HepG2 (cell line): ENCODE results near the gene KAT6B. TPM values are rescaled to one million over a fixed set of nuclear protein-coding genes. Genes with fewer than 3 reads are reported as not detected.

Source experiments
- ATAC-seq: fragments of 200-7000 bp; cut with Tn5 transposase; 3 replicates; pipeline ENCODE4 v1.9.1; 2020; ENCODE audit warnings: mild to moderate bottlenecking, moderate library complexity
- Bru-seq: library from RNA; stranded (reverse); fragments of 400-500 nt; gene quantifications from one replicate; lab custom pipeline; 2021; lab: Mats Ljungman, UMichigan
- BruChase-seq, 2 experiments: library from RNA; stranded (reverse); fragments of 400-500 nt; gene quantifications; one replicate each; lab custom pipeline; 2021; lab: Mats Ljungman, UMichigan
- BruUV-seq: library from RNA; stranded (reverse); fragments of 400-500 nt; replicated peaks from 2 replicates; lab custom pipeline; 2021; lab: Mats Ljungman, UMichigan
- CTCF ChIA-PET: fragments of 300-600 bp; formaldehyde crosslinking; extraction: SDS; loops from one replicate; lab custom pipeline; 2021; ENCODE audit warnings: low total read pairs, inconsistent platforms, low intra/inter-chr PET ratio; lab: Yijun Ruan, JAX
- POLR2A ChIA-PET: fragments of 350-600 bp; sonication (Branson Sonifier 250); formaldehyde crosslinking; loops from one replicate; lab custom pipeline; 2020; ENCODE audit warnings: antibody characterized with exemption, inconsistent platforms; lab: Yijun Ruan, JAX
- DNase-seq: peaks from one replicate; pipeline ENCODE4 v3.0.0-alpha.2; 2015; ENCODE audit warnings: low spot score
- FAIRE-seq: peaks from 3 replicates; lab custom pipeline; 2011; peaks lifted over from hg19 to GRCh38; lab: Jason Lieb, UNC
- H2AFZ ChIP-seq: one replicate; pipeline ENCODE4 v1.6.1; 2011; ENCODE audit warnings: low read length, inconsistent platforms
- H3K27ac ChIP-seq: fragments of 300-600 bp; 3 replicates; pipeline ENCODE4 v1.8.0; 2011; ENCODE audit warnings: mixed run types, mild to moderate bottlenecking, mixed read lengths, low read length, inconsistent platforms; ENCODE audit not compliant: insufficient read depth; ENCODE audit errors: extremely low read length
- H3K27me3 ChIP-seq, 2 experiments: fragments of 200-600 bp in 1 of 2; 2 replicates in 1 of 2; 3 replicates in 1 of 2; pipeline versions ENCODE4 v1.6.0 to v1.8.0; 2011; ENCODE audit warnings: low read length in 2 of 2, mild to moderate bottlenecking in 2 of 2, moderate library complexity in 2 of 2, inconsistent platforms in 1 of 2; ENCODE audit not compliant: insufficient read depth in 2 of 2, control insufficient read depth in 1 of 2
- H3K36me3 ChIP-seq, 2 experiments: fragments of 200-600 bp in 1 of 2; replicated peaks in 1 of 2; 2 replicates in 1 of 2; 3 replicates in 1 of 2; pipeline versions ENCODE4 v1.5.1 to v1.8.0; 2011; ENCODE audit warnings: low read length in 2 of 2, inconsistent platforms in 1 of 2; ENCODE audit not compliant: insufficient read depth in 2 of 2, control insufficient read depth in 1 of 2
- H3K4me1 ChIP-seq: 2 replicates; pipeline ENCODE4 v1.5.1; 2012; ENCODE audit warnings: low read length, inconsistent platforms; ENCODE audit not compliant: insufficient read depth
- H3K4me2 ChIP-seq: 2 replicates; pipeline ENCODE4 v1.6.0; 2011; ENCODE audit warnings: low read depth, low read length, inconsistent platforms
- H3K4me3 ChIP-seq, 3 experiments: fragments of 200-600 bp in 1 of 3; sonication (generic), shearing (Covaris generic) in 1 of 3; replicated peaks in 1 of 3; 2 replicates each; pipeline ENCODE4 v1.5.1; 2011 to 2016; ENCODE audit warnings: low read length in 3 of 3, inconsistent platforms in 2 of 3, low read depth in 2 of 3, mild to moderate bottlenecking in 2 of 3, control low read depth in 1 of 3, mixed read lengths in 1 of 3; ENCODE audit not compliant: insufficient read depth in 1 of 3
- H3K79me2 ChIP-seq: one replicate; pipeline ENCODE4 v1.6.1; 2011; ENCODE audit warnings: low read length, inconsistent platforms; ENCODE audit not compliant: insufficient read depth
- H3K9ac ChIP-seq: 2 replicates; pipeline ENCODE4 v1.6.0; 2011; ENCODE audit warnings: mild to moderate bottlenecking, low read depth, low read length, inconsistent platforms; ENCODE audit not compliant: insufficient read depth
- H3K9me3 ChIP-seq: 2 replicates; pipeline ENCODE4 v1.5.1; 2012; ENCODE audit warnings: mild to moderate bottlenecking, low read length
- H4K20me1 ChIP-seq: 2 replicates; pipeline ENCODE4 v1.6.0; 2011; ENCODE audit warnings: inconsistent platforms, mild to moderate bottlenecking, low read length, moderate library complexity; ENCODE audit not compliant: insufficient read depth
- FOSL1 ChIP-seq: sonication (generic); formaldehyde crosslinking; IDR thresholded peaks from 2 replicates; pipeline ENCODE4 v1.9.0; 2021; ENCODE audit warnings: missing genetic modification reagents, borderline replicate concordance
- HMGA1 ChIP-seq: sonication (generic); formaldehyde crosslinking; conservative IDR thresholded peaks from 2 replicates; pipeline ENCODE4 v1.4.0; 2020; ENCODE audit warnings: missing genetic modification reagents
- HNRNPH1 ChIP-seq: fragments of 200-400 bp; formaldehyde crosslinking; optimal IDR thresholded peaks from 2 replicates; pipeline ENCODE3; 2017; ENCODE audit warnings: mild to moderate bottlenecking, low read depth, low read length
- HOXA7 ChIP-seq: sonication (generic); formaldehyde crosslinking; IDR thresholded peaks from 2 replicates; pipeline ENCODE4 v1.8.1; 2022; ENCODE audit warnings: mild to moderate bottlenecking, missing genetic modification reagents, moderate library complexity
- KMT2B ChIP-seq: IDR thresholded peaks from 2 replicates; pipeline ENCODE4 v1.6.1; 2016; ENCODE audit warnings: missing genetic modification reagents, missing compliant biosample characterization
- MEIS1 ChIP-seq: sonication (generic); formaldehyde crosslinking; IDR thresholded peaks from 2 replicates; pipeline ENCODE4 v1.9.0; 2021; ENCODE audit warnings: mild to moderate bottlenecking, missing genetic modification reagents, moderate library complexity, borderline replicate concordance
- POLR2AphosphoS2 ChIP-seq: IDR thresholded peaks from 2 replicates; pipeline ENCODE4 v1.6.1; 2011; ENCODE audit warnings: low read depth, low read length, improper control_type of control experiment
- SNRNP70 ChIP-seq: fragments of 200-400 bp; formaldehyde crosslinking; IDR thresholded peaks from 2 replicates; pipeline ENCODE4 v1.6.1; 2017; ENCODE audit warnings: mild to moderate bottlenecking, low read depth, low read length, moderate library complexity
- ZNF20 ChIP-seq: sonication (generic); formaldehyde crosslinking; IDR thresholded peaks from 2 replicates; pipeline ENCODE4 v1.4.0; 2020; ENCODE audit warnings: mild to moderate bottlenecking, moderate library complexity, missing genetic modification reagents
- ZNF260 ChIP-seq: sonication (generic); formaldehyde crosslinking; IDR thresholded peaks from 2 replicates; pipeline ENCODE4 v1.4.0; 2020; ENCODE audit warnings: missing genetic modification reagents, low read depth, mild to moderate bottlenecking, borderline replicate concordance
- WGBS: methylation state at CpG from one replicate; pipeline ENCODE4 v1.1.6; 2017; ENCODE audit warnings: low lambda C conversion rate; 5-methylcytosine and 5-hydroxymethylcytosine counted together
- in situ Hi-C: cut with HindIII; loops from 2 replicates; pipeline ENCODE4 v1.10.0; 2017; ENCODE audit warnings: low pct_unique_long_range_greater_than_20kb; ENCODE audit not compliant: extremely low pct_ligation_motif_present
- intact Hi-C: fragments of 100-400 bp; cut with micrococcal nuclease; formaldehyde crosslinking; loops from one replicate; pipeline ENCODE4 v1.10.0; 2022; ENCODE audit not compliant: unreplicated experiment
- long read RNA-seq, 2 experiments: library from RNA in 1 of 2; library from polyadenylated mRNA in 1 of 2; stranded (forward) in 1 of 2; unstranded in 1 of 2; transcript quantifications; one replicate each; pipeline ENCODE4 v2.0.0, GENCODE V29; 2019 to 2022
- polyA minus RNA-seq, 3 experiments: library from RNA; depleted of rRNA, polyadenylated mRNA; stranded (reverse); fragments of >200 nt; gene quantifications; 2 replicates each; pipeline ENCODE4 v1.2.3, GENCODE V29; 2011; ENCODE audit warnings: low replicate concordance in 1 of 3
- polyA plus RNA-seq, 8 experiments: library from polyadenylated mRNA; depleted of rRNA in 3 of 8; stranded (reverse) in 7 of 8; unstranded in 1 of 8; fragments of >200 nt; fragmentation: Illumina TruSeq in 4 of 8; extraction: Trizol in 4 of 8; gene quantifications; 2 replicates each; pipeline versions ENCODE4 v1.2.1 to v1.2.3, GENCODE V29; 2011 to 2016; ENCODE audit warnings: low read depth in 4 of 8, missing spikeins in 1 of 8, mixed read lengths in 1 of 8; ENCODE audit not compliant: insufficient read depth in 1 of 8
- total RNA-seq, 5 experiments: library from RNA; depleted of rRNA; stranded (reverse); fragments of >200 nt; fragmentation: Illumina TruSeq; extraction: Trizol; gene quantifications; 2 replicates each; pipeline ENCODE4 v1.2.3, GENCODE V29; 2016; ENCODE audit warnings: low read depth in 1 of 5
- TF ChIP-seq, protein P1 (sequence below): sonication (generic); formaldehyde crosslinking; IDR thresholded peaks from 2 replicates; pipeline ENCODE4 v1.4.0; 2020; ENCODE audit warnings: missing genetic modification reagents
- TF ChIP-seq, protein P2 (sequence below): sonication (generic); formaldehyde crosslinking; IDR thresholded peaks from 2 replicates; pipeline ENCODE4 v1.5.1; 2020; ENCODE audit warnings: mild to moderate bottlenecking, moderate library complexity, missing genetic modification reagents
- TF ChIP-seq, protein P3 (sequence below): sonication (generic); formaldehyde crosslinking; IDR thresholded peaks from 2 replicates; pipeline ENCODE4 v1.4.0; 2020; ENCODE audit warnings: missing genetic modification reagents; ENCODE audit errors: not compliant biosample characterization

KAT6B gene
- 7.8 and 9.5 TPM in 2 replicates for total RNA-seq (2016; rRNA removed; fragmentation: Illumina TruSeq; extraction: Trizol)
- 35.6 and 36.1 TPM in 2 replicates for total RNA-seq (2016; cell fraction: cytosol; rRNA removed; fragmentation: Illumina TruSeq; extraction: Trizol; ENCODE audit: low read depth)
- total RNA-seq (2016; cell fraction: insoluble cytoplasmic fraction; rRNA removed; fragmentation: Illumina TruSeq; extraction: Trizol) = 6.7 and 6.8 TPM in 2 replicates
- 16.4 and 21.4 TPM in 2 replicates for total RNA-seq (2016; cell fraction: membrane; rRNA removed; fragmentation: Illumina TruSeq; extraction: Trizol)
- 19.4 and 22.8 TPM in 2 replicates for total RNA-seq (2016; cell fraction: nucleus; rRNA removed; fragmentation: Illumina TruSeq; extraction: Trizol)
- polyA plus RNA-seq (2011; rRNA removed) = 3.0 and 3.1 TPM in 2 replicates
- polyA plus RNA-seq (2011; cell fraction: cytosol; rRNA removed) = 1.9 and 2.8 TPM in 2 replicates
- polyA plus RNA-seq (2011; cell fraction: nucleus; rRNA removed) = 6.5 and 7.1 TPM in 2 replicates
- 5.0 and 6.6 TPM in 2 replicates for polyA plus RNA-seq (2012)
- 0.43 and 1.0 TPM in 2 replicates for polyA plus RNA-seq (2016; cell fraction: cytosol; fragmentation: Illumina TruSeq; extraction: Trizol; ENCODE audit: low read depth)
- polyA plus RNA-seq (2016; cell fraction: insoluble cytoplasmic fraction; fragmentation: Illumina TruSeq; extraction: Trizol; ENCODE audit: low read depth) = 5.3 and 6.4 TPM in 2 replicates
- polyA plus RNA-seq (2016; cell fraction: membrane; fragmentation: Illumina TruSeq; extraction: Trizol; ENCODE audit: low read depth) = 0.70 and 0.76 TPM in 2 replicates
- 11.0 and 11.7 TPM in 2 replicates for polyA plus RNA-seq (2016; cell fraction: nucleus; fragmentation: Illumina TruSeq; extraction: Trizol; ENCODE audit: insufficient read depth, low read depth)
- 16.4 and 17.8 TPM in 2 replicates for polyA minus RNA-seq (2011; rRNA and poly(A)+ RNA removed; ENCODE audit: low replicate concordance)
- 9.5 and 11.9 TPM in 2 replicates for polyA minus RNA-seq (2011; cell fraction: cytosol; rRNA and poly(A)+ RNA removed)
- 60.8 and 62.2 TPM in 2 replicates for polyA minus RNA-seq (2011; cell fraction: nucleus; rRNA and poly(A)+ RNA removed)
- Bru-seq, nascent RNA = percentile 74 among the genes with signal in this experiment
- percentile 60 among the genes with signal in this experiment for BruChase-seq, experiment 1, labeled RNA remaining after a 6-hour chase
- BruChase-seq, experiment 2, labeled RNA remaining after a 2-hour chase = percentile 63 among the genes with signal in this experiment
- long read RNA-seq, experiment 1, partial matches to known transcripts = 0 of 2 reads
- long read RNA-seq, experiment 1, other reads (novel, unspliced or antisense) = 1 of 2 reads
- long read RNA-seq, experiment 2, full-length matches to known transcripts = 1 of 6 reads
- long read RNA-seq, experiment 2, partial matches to known transcripts = 0 of 6 reads
- long read RNA-seq, experiment 2, other reads (novel, unspliced or antisense) = 5 of 6 reads

DNA sequence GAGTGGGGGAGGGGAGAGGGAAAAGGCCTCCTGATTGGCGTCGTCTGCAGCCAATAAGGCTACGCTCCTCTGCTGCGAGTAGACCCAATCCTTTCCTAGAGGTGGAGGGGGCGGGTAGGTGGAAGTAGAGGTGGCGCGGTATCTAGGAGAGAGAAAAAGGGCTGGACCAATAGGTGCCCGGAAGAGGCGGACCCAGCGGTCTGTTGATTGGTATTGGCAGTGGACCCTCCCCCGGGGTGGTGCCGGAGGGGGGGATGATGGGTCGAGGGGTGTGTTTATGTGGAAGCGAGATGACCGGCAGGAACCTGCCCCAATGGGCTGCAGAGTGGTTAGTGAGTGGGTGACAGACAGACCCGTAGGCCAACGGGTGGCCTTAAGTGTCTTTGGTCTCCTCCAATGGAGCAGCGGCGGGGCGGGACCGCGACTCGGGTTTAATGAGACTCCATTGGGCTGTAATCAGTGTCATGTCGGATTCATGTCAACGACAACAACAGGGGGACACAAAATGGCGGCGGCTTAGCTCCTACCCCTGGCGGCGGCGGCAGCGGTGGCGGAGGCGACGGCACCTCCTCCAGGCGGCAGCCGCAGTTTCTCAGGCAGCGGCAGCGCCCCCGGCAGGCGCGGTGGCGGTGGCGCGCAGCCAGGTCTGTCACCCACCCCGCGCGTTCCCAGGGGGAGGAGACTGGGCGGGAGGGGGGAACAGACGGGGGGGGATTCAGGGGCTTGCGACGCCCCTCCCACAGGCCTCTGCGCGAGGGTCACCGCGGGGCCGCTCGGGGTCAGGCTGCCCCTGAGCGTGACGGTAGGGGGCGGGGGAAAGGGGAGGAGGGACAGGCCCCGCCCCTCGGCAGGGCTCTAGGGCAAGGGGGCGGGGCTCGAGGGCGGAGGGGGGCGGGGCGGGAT lies at the start of gene KAT6B:
Gene KAT6B, plus strand, starts transcription at position 459 of the 903 bp plus-strand sequence. CDS start 16,258 bp downstream, outside the sequence.
- ChIA-PET CTCF (no interaction called here), POLR2A (interaction anchor here (0.6 to 1.2 kb wide), 3 partner anchors 122 to 946 kb away, joined by 3 to 4 read pairs (median 3); no protein-coding TSS in a partner anchor)
- peak; percentile 91 for ATAC-seq
- H3K36me3 ChIP-seq = 0 out of 5 replicates have a peak, but pooled peaks cover 2 to 5% of the 10 kb centered on the region in 2 experiments
- H3K27me3 ChIP-seq = no peaks in the 10 kb centered on the region
- H3K79me2 ChIP-seq = peaks cover 30% of the 10 kb centered on the region
- no peak within 1 kb of the TSS for H2AFZ ChIP-seq
- FAIRE-seq = peak; percentile 99
- H3K4me2 ChIP-seq = peak within 1 kb of the TSS; percentile 96
- H3K9me3 ChIP-seq = no peaks in the 10 kb centered on the region
- intact Hi-C loops = loop anchor here (10.0 kb wide), 1 partner anchor 62 kb away; no protein-coding TSS in a partner anchor
- peak within 1 kb of the TSS; percentile 98 for H3K27ac ChIP-seq
- H3K4me3 ChIP-seq = peak within 1 kb of the TSS; percentile 88 to 98 (median 90)
- no TSS peak for BruUV-seq
- WGBS = 1% methylated on average over 27 of the region's 67 CpGs
- peaks cover 50% of the 10 kb centered on the region for H3K4me1 ChIP-seq
- peaks cover 3% of the 10 kb centered on the region; the same call in 1 of the 2 replicates for H4K20me1 ChIP-seq
- in situ Hi-C loops = no loop called here
- DNase-seq = peak; percentile 100
- H3K9ac ChIP-seq = peak within 1 kb of the TSS; percentile 95
- TF ChIP-seq, protein P1, sequence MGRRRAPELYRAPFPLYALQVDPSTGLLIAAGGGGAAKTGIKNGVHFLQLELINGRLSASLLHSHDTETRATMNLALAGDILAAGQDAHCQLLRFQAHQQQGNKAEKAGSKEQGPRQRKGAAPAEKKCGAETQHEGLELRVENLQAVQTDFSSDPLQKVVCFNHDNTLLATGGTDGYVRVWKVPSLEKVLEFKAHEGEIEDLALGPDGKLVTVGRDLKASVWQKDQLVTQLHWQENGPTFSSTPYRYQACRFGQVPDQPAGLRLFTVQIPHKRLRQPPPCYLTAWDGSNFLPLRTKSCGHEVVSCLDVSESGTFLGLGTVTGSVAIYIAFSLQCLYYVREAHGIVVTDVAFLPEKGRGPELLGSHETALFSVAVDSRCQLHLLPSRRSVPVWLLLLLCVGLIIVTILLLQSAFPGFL (CRISPR knock-in tag) = no peak
- no peak for TF ChIP-seq ZNF20 (CRISPR knock-in tag)
- TF ChIP-seq MEIS1 = no peak; the same call in 1 of the 2 replicates
- TF ChIP-seq POLR2AphosphoS2 = no peak
- no peak for TF ChIP-seq HOXA7 (CRISPR knock-in tag)
- no peak for TF ChIP-seq FOSL1
- no peak for TF ChIP-seq HMGA1
- TF ChIP-seq, protein P2, sequence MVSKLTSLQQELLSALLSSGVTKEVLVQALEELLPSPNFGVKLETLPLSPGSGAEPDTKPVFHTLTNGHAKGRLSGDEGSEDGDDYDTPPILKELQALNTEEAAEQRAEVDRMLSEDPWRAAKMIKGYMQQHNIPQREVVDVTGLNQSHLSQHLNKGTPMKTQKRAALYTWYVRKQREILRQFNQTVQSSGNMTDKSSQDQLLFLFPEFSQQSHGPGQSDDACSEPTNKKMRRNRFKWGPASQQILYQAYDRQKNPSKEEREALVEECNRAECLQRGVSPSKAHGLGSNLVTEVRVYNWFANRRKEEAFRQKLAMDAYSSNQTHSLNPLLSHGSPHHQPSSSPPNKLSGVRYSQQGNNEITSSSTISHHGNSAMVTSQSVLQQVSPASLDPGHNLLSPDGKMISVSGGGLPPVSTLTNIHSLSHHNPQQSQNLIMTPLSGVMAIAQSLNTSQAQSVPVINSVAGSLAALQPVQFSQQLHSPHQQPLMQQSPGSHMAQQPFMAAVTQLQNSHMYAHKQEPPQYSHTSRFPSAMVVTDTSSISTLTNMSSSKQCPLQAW (CRISPR knock-in tag) = no peak
- TF ChIP-seq HNRNPH1 = no peak
- TF ChIP-seq ZNF260 = no peak
- TF ChIP-seq KMT2B = no peak
- TF ChIP-seq, protein P3, sequence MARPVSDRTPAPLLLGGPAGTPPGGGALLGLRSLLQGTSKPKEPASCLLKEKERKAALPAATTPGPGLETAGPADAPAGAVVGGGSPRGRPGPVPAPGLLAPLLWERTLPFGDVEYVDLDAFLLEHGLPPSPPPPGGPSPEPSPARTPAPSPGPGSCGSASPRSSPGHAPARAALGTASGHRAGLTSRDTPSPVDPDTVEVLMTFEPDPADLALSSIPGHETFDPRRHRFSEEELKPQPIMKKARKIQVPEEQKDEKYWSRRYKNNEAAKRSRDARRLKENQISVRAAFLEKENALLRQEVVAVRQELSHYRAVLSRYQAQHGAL (CRISPR knock-in tag) = no peak
- TF ChIP-seq SNRNP70 = no peak
